Neural cell (in vitro differentiated cells): ENCODE data around the gene MYL12B. TPM values are rescaled to one million over a fixed set of nuclear protein-coding genes. Genes with fewer than 3 reads are reported as not detected.

Experiments
- H2AFZ ChIP-seq: fragments of 200-600, 300-800 bp; sonication (generic), shearing (Covaris generic); 2 replicates; pipeline ENCODE4 v1.6.0; 2014; ENCODE audit warnings: low read depth, mild to moderate bottlenecking, antibody characterized with exemption, low read length, moderate library complexity
- H3F3A ChIP-seq: fragments of 200-600 bp; shearing (Covaris generic); 2 replicates; pipeline ENCODE4 v1.6.1; 2016; ENCODE audit warnings: mild to moderate bottlenecking, moderate library complexity, mixed read lengths, antibody characterized with exemption, low read length; ENCODE audit not compliant: insufficient read depth, poor library complexity, severe bottlenecking
- H3K27ac ChIP-seq: fragments of 200-600, 300-800 bp; sonication (generic), shearing (Covaris generic); 2 replicates; pipeline ENCODE4 v1.5.1; 2014; ENCODE audit warnings: mild to moderate bottlenecking, low read length, moderate library complexity
- H3K27me3 ChIP-seq: fragments of 300-800, 200-600 bp; sonication (generic), shearing (Covaris generic); 2 replicates; pipeline ENCODE4 v1.6.0; 2014; ENCODE audit warnings: mild to moderate bottlenecking, low read depth, low read length, moderate library complexity; ENCODE audit not compliant: insufficient read depth
- H3K36me3 ChIP-seq: fragments of 300-800, 200-600 bp; sonication (generic), shearing (Covaris generic); 2 replicates; pipeline ENCODE4 v1.5.1; 2014; ENCODE audit warnings: mild to moderate bottlenecking, antibody characterized with exemption, low read length, moderate library complexity; ENCODE audit not compliant: insufficient read depth
- H3K4me2 ChIP-seq: fragments of 300-800, 200-600 bp; sonication (generic), shearing (Covaris generic); 2 replicates; pipeline ENCODE4 v1.6.0; 2014; ENCODE audit warnings: mild to moderate bottlenecking, low read length
- H3K4me3 ChIP-seq: fragments of 300-800, 200-600 bp; sonication (generic), shearing (Covaris generic); 2 replicates; pipeline ENCODE4 v1.5.1; 2014; ENCODE audit warnings: mild to moderate bottlenecking, low read length, moderate library complexity
- H3K79me2 ChIP-seq: fragments of 200-600 bp; shearing (Covaris generic); replicated peaks from 2 replicates; pipeline ENCODE4 v1.6.0; 2014; ENCODE audit warnings: mild to moderate bottlenecking, low read length, moderate library complexity; ENCODE audit not compliant: insufficient read depth
- H3K9ac ChIP-seq: fragments of 300-800, 200-600 bp; sonication (generic), shearing (Covaris generic); 2 replicates; pipeline ENCODE4 v1.6.1; 2016; ENCODE audit warnings: mild to moderate bottlenecking, low read length, mixed read lengths
- H3K9me2 ChIP-seq: fragments of 200-600 bp; shearing (Covaris generic); 2 replicates; pipeline ENCODE4 v1.6.1; 2016; ENCODE audit warnings: mild to moderate bottlenecking, low read length, mixed read lengths; ENCODE audit not compliant: insufficient read depth
- H3K9me3 ChIP-seq: fragments of 200-600, 300-800 bp; sonication (generic), shearing (Covaris generic); 2 replicates; pipeline ENCODE4 v1.6.1; 2016; ENCODE audit warnings: mild to moderate bottlenecking, mixed run types, low read length, moderate library complexity, mixed read lengths
- H4K20me1 ChIP-seq: fragments of 200-600 bp; shearing (Covaris generic); 2 replicates; pipeline ENCODE4 v1.6.1; 2016; ENCODE audit warnings: mild to moderate bottlenecking, mixed run types; ENCODE audit not compliant: insufficient read depth
- EP300 ChIP-seq: fragments of 450-650 bp; conservative IDR thresholded peaks from 2 replicates; pipeline ENCODE4 v1.6.1; 2014; ENCODE audit warnings: antibody characterized with exemption, mild to moderate bottlenecking, moderate library complexity; ENCODE audit not compliant: poor library complexity, severe bottlenecking
- EZH2 ChIP-seq: fragments of 200-600, 300-800 bp; shearing (Covaris generic), sonication (generic); IDR thresholded peaks from 2 replicates; pipeline ENCODE4 v1.6.1; 2014; ENCODE audit warnings: antibody characterized with exemption, low read length, borderline replicate concordance, mild to moderate bottlenecking; ENCODE audit not compliant: insufficient read depth, poor library complexity, severe bottlenecking
- MXI1 ChIP-seq: fragments of 450-650 bp; conservative IDR thresholded peaks from 2 replicates; pipeline ENCODE4 v1.6.1; 2014; ENCODE audit warnings: antibody characterized with exemption, mild to moderate bottlenecking; ENCODE audit not compliant: poor library complexity, severe bottlenecking
- POLR2AphosphoS5 ChIP-seq: IDR thresholded peaks from 2 replicates; pipeline ENCODE4 v1.6.1; 2012
- RAD21 ChIP-seq: fragments of 450-650 bp; conservative IDR thresholded peaks from 2 replicates; pipeline ENCODE4 v1.6.1; 2014; ENCODE audit warnings: antibody characterized with exemption, mild to moderate bottlenecking, moderate library complexity
- REST ChIP-seq: IDR thresholded peaks from 2 replicates; pipeline ENCODE4 v1.6.1; 2012; ENCODE audit warnings: borderline replicate concordance
- SMC3 ChIP-seq: fragments of 450-650 bp; conservative IDR thresholded peaks from 2 replicates; pipeline ENCODE4 v1.6.1; 2014; ENCODE audit warnings: antibody characterized with exemption, mild to moderate bottlenecking, moderate library complexity; ENCODE audit not compliant: poor library complexity
- TAF1 ChIP-seq: IDR thresholded peaks from 2 replicates; pipeline ENCODE4 v1.6.1; 2012; ENCODE audit warnings: low read depth
- polyA plus RNA-seq: library from polyadenylated mRNA; depleted of rRNA; stranded (reverse); fragments of >200 nt; gene quantifications from 2 replicates; pipeline ENCODE4 v1.2.3, GENCODE V29; 2014
- TF ChIP-seq, protein P1 (sequence below): fragments of 450-650 bp; IDR thresholded peaks from 2 replicates; pipeline ENCODE4 v1.5.1; 2014; ENCODE audit warnings: antibody characterized with exemption, mild to moderate bottlenecking, moderate library complexity; ENCODE audit not compliant: poor library complexity, severe bottlenecking

MYL12B gene
- polyA plus RNA-seq, 1 donor from 2014 or later = 384 TPM

DNA sequence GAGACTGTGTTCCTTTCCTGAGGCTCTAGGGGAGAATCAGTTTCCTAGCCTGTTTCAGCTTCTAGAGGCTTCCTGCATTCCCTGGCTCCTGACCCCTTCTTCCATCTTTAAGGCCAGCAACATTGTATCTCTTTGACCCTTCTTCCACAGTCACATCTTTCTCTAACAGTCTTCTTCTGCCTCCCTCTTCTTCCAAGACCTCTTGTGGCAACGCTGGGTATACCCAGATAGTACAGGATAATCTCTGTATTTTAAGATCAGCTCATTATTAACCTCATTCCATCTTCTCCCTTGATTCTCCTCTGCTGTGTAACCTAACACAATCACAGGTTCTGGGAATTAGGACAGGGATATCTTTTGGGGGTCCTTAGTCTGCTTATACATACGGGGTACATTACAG lies 23.2 kb upstream of the MYL12B start:
- Histone ChIP-seq H3K36me3 (no peaks in the 10 kb centered on the region), H4K20me1 (no peaks in the 10 kb centered on the region), H3K4me3 (no peak overlapping the region), H3K27me3 (no peaks in the 10 kb centered on the region), H3F3A (no peaks in the 10 kb centered on the region), H3K4me2 (no peak overlapping the region), H3K27ac (no peak overlapping the region), H3K9me2 (no peaks in the 10 kb centered on the region), H3K9ac (no peak overlapping the region), H2AFZ (no peak overlapping the region), H3K79me2 (no peaks in the 10 kb centered on the region), H3K9me3 (no peaks in the 10 kb centered on the region)
- TF ChIP-seq, protein P1, sequence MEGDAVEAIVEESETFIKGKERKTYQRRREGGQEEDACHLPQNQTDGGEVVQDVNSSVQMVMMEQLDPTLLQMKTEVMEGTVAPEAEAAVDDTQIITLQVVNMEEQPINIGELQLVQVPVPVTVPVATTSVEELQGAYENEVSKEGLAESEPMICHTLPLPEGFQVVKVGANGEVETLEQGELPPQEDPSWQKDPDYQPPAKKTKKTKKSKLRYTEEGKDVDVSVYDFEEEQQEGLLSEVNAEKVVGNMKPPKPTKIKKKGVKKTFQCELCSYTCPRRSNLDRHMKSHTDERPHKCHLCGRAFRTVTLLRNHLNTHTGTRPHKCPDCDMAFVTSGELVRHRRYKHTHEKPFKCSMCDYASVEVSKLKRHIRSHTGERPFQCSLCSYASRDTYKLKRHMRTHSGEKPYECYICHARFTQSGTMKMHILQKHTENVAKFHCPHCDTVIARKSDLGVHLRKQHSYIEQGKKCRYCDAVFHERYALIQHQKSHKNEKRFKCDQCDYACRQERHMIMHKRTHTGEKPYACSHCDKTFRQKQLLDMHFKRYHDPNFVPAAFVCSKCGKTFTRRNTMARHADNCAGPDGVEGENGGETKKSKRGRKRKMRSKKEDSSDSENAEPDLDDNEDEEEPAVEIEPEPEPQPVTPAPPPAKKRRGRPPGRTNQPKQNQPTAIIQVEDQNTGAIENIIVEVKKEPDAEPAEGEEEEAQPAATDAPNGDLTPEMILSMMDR = no peak
- no peak for TF ChIP-seq EP300
- TF ChIP-seq MXI1 = no peak

DNA sequence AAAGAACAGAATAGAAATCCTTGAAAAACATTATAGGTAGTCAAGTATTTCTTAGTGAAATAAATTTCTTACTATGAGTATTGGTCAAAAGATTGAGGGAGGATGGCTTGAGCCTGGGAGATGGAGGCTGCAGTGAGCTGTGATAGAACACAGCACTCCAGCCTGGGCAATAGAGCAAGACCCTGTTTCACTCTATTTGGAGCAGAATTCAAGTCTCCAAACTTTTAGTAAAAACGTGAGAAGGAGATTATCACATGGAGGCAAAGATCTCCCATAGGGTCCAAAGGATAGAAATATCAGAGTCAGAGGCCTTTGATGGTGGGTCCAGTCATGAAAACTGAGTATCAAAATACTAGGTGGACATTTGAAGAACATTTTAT lies 16.8 kb upstream of the MYL12B start:
- TF ChIP-seq TAF1 (no peak), EP300 (no peak), SMC3 (no peak), EZH2 (no peak), MXI1 (no peak), POLR2AphosphoS5 (no peak), RAD21 (no peak), REST (no peak)
- TF ChIP-seq, protein P1 = no peak
- Histone ChIP-seq H3K9me2 (no peaks in the 10 kb centered on the region), H3K4me2 (no peak overlapping the region), H2AFZ (no peak overlapping the region), H3K27me3 (no peaks in the 10 kb centered on the region), H3K9ac (no peak overlapping the region), H3K36me3 (no peaks in the 10 kb centered on the region), H3F3A (no peaks in the 10 kb centered on the region), H3K9me3 (no peaks in the 10 kb centered on the region), H4K20me1 (no peaks in the 10 kb centered on the region), H3K27ac (no peak overlapping the region), H3K4me3 (peak overlapping the region; percentile 39), H3K79me2 (peaks cover 15% of the 10 kb centered on the region)
